ENCODE measurements around the gene ALS2CL.

The ALS2CL gene

DNA sequence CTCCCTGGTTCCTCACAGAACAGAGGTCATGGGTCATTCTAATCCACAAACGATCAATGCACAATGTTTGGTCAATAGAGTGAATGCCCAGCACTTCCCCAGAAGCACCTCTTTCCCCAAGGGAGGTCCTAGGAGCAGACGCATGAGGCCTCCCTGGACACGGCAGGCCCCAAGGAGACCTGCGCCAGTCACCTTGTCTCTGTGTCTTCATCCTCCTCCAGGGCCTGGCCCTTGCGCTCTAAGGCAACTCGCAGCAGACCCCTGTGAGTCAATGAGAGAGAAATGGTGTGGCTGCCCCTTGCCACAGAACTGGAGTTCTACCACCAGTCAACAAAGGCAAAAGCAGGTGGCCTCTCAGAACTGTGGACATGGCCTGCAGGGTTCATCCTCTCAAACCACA lies 18.1 kb downstream of the ALS2CL start:
- no peak for DNase-seq

DNA sequence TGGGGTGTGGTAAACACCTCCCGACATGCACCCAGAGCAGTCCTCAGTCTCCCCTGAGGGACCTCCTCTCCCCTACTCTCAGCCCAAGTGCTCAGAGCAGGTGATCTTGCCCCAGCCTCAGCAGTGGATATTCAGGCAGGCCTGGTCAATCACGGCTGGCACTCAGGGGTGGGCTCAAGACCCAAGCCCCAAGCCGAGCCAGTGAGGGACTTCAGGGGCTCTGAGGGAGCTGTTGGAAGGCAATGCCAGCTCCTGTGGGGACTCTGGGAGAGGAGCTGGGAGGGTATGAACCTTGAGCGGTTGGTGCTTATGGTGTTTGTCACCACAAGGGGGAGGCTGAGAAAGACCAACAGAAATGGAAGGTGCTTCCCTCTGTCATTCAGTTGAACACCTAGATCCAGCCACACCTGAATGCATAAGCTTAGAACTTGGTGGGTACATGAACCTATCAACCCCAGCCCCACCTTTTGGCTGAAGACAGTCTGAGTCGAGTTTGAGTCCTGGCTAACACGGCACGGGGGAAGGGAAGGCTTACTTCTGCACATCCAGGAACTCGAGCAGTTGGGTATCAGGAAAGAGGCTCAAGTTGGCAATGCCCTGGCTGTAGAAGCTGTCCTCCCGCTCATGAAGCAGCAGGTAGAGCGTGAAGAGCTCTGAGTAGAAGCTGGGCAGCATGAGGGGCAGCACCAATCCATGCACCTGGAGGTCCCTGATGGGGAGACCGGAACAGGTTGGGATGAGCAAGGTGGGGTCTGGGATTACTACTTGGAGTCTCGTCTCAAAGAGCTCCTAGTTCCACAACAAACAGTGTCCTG lies 19.2 kb downstream of the ALS2CL start:
- DNase-seq = no peak

DNA sequence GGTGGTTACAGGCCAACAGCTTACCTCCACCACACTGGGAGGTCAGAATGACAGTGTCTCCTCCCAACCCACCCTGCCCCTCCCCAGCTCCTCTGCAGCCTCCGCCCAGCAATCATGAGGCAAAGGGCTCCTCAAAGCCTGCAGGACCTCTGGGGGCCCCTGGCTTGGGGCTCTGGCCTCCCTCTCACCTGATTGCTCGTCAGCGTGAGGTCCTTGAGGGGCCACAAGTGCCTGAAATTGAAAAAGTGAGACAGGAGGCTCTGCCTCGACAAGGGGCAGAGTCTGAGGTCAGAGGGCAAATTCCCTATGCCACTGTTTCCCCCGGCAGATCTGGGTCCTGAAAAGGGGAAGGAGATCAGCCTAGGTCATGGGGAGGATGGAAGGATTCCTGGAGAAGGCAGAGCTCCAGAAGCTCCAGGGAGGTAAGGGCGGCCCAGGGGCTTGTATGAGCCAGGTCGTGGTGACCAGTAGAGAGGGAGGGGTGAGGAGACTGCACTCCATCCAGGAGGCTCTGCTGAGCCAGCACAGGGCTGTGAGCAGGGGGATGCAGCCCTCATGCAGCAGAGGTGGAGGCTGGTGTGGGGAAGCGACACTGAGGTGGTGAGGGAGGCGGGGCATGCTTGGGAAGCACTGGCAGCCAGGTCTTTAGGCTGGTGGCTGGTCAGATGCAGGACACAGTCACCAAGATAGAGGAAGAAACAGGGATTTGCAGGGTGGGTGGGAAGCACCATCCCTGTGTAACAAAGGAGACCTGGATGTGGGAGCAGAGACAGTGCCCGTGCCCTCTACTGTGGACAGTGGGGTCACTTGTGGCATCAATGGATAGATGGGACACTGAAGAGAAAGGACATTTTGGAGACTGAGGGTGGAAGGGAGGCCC lies 20.1 kb downstream of the ALS2CL start:
- DNase-seq = no peak

DNA sequence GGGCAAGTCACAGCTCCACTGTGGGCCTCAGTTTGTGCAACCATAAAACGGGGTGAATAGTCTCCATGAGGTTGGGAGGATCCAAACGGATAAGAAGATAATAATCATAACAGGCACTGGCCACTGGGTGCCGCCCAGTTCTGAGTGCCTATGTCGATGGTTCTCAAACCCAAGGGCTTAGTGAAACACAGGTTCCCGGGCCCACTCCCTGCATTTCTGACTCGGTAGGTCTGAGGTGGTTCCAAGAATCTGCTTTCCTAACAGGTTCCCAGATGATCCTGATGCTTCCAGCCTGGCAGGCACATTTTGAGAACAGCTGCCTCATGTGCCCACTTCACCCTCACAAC lies 21.2 kb downstream of the ALS2CL start:
- DNase-seq = no peak

DNA sequence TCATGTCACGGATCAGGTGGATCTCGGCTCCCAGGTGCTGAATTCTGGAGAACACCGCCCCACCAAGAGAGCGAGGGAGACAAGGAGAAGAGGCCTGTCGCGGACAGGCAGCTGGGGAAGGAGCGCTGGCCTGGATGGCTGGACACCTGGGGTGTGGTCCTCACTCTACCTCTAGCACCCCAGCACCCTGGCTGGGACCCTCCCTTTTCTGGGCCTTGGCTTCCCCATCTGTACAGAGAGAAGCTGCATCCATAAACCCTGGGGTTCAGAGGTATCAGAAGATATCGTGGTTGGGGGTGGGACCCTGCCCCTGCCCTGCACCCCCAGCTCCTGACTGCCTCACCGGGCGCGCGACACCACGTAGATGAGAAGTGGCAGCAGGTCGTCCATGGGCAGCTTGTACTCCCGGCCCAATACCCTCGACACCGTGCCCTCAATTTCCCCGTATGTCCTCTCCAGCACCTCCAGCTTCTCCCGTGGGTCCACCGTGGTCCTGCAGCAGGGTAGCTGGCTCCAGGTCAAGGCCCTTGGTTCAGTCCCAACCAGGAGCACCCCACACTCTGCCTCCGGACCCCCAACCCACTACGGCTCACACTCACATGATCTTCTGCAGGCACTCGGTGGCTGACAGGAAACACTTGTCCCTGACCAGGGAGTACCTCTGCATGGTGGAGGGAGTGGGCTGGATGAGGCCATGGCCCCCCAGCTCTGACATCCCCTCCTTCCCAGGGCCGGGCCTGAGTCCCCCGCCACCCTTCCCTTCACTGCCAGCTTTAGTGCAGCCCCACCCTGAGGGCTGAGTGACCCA lies 21.7 kb downstream of the ALS2CL start:
- no peak for DNase-seq

DNA sequence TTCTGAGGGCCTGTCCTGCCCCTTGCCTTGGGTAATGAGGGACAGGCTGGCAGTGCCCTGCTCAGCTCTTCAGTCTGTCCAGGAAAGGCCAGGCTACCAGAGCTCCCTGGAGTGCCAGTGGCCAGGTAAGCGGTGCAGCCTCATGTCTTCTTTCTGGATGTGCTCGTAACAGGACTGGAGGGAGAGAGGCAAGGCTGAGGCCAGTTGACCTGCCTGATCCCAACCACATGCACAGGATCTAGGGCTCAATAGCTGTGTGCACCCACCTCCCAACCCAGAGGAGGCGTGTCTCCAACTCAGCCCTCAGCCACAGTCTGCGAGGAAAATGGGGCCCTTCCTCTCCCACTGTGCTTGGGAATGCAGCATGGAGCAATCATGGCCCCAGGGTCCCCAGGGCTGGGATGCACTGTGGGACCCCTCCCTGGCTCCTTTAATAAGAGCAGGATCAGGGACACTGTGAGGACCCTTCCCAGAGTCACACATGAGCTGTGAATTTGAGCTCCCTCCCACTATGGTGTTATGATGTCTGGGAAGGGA lies 22.5 kb downstream of the ALS2CL start:
- no peak for DNase-seq

GRCh38 chr3:46670000-46670890 lies 23.2 kb downstream of the ALS2CL start:
- no peak for DNase-seq

GRCh38 chr3:46669191-46669999 lies 24.1 kb downstream of the ALS2CL start:
- no peak for DNase-seq

GRCh38 chr3:46668591-46668990 lies 24.9 kb downstream of the ALS2CL start:
- no peak for DNase-seq

DNA sequence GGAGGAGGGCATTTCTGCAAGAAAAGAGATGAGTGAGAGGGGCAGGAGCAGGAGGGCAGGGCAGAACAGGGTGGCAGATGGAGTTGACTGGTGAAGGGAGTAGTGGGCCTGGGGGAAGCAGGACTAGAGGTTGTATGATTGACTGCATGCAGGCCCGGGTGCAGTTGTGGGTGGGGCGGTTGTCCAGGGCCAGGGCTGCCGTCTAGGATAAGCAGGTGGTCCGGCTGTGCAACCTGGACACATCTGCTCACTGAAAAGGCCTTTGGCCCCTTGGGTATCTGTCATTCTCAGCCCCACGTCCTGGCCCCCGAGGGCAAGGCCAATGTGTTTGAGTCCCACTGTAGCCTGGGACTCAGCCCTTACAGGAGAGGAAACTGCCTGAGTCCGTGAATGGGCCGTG lies 25.4 kb downstream of the ALS2CL start:
- DNase-seq = no peak

DNA sequence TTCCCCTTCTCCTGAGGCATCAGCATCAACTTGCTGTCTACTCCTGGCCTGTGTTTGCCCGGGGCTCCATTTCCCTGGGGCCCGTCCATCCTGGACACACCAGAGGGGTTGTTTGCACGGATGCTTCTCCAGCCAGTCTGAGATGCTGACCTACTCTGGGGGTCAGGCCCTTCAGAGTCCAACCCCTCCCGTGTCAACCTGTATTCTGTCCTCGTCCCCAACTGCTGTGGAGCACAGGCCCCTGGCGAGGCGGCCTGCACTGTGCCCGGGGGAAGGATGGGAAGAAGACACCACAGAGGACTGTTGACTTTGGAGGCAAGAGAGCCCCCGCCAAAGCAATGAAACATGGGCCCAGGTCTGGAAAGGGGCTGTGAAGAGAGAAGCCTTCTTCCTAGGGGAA lies 25.8 kb downstream of the ALS2CL start:
- no peak for DNase-seq

- DNase-seq = no peak
Observed at GRCh38 chr3:46667061-46667621, 26.3 kb downstream of the ALS2CL start.

- no peak for DNase-seq
Observed at GRCh38 chr3:46666453-46666845, 27.0 kb downstream of the ALS2CL start.

DNA sequence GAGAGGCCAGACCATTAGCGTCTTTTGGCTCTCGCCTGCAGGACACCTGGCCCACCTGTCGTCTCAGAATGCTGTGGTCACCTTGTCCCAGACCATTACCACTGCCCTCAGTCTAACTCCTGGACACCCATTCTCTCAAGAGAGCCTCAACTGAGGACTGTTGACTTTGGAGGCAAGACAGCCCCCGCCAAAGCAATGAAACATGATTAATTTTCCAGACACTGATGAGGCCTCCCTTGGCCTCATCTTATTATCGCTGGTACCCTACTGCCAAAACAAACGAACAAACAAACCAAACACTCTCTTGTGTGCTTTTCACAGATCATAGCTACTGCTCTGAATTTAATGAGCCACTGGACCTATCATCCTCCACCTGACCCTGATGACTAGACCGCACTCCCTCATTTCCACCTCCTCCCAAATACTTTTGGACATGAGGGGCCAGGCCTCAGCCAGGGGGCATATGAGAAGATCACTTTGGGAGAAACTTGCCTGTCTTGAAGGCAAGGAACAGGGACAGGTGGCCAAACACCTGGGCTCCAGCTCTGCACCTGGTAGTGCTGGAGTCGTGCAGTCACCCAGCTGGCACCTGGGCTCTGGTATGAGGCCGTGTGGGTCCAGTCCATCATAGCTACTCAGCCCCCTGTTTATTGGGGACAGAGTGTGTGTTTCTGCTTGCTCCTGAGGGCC lies 27.6 kb downstream of the ALS2CL start:
- no peak for DNase-seq

GRCh38 chr3:46664971-46665762 lies 28.3 kb downstream of the ALS2CL start:
- DNase-seq = no peak

- DNase-seq = no peak
Observed at GRCh38 chr3:46664188-46664970, 29.1 kb downstream of the ALS2CL start.

GRCh38 chr3:46663591-46664135 lies 29.8 kb downstream of the ALS2CL start:
- peak; percentile 11 for DNase-seq
